Measurements from ENCODE around the gene PDE4D.
"Not testable (repeated sequence)": the region's sequence is repeated elsewhere in the genome, so short reads cannot be mapped to it uniquely, and the experiment has no call there.

PDE4D gene

DNA sequence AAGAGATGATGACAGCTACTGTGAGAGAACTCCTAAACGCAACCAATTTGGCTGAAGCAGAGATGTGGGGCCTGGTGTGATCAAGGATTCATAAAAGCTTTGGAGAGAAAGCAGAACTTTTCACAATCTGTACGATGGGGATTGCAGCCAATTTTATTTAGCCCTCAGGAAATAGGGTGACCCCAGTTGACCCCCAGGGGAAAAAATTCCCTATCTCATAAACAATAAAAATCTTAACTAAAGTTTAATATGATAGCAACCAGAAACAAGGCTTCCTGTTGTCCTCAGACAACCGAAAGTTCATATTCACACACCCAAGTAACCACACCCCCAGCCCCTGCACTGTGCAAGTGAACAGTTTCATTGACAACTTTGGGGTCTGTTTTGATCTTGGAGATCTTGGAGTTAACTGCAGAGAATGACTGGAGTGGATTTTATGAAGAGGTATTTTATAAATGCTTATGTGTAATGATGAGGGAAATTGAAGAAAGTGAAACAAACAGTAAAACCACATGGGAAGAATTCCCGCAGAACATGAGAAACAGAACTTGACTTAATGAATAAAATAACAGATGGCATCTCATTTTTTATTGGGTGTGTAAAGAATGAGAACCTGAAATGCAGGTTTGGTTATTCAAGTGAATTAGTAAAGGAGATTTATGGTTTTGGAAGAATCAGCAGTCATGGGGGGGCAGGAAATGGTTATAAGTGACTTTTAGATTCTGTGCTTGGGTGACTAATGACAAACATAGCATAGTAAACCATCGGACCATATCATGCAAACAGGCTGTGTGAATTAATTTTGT, 94.5 kb downstream of the PDE4D start:
- peak; percentile 46 for DNase-seq

- DNase-seq, result no peak
Observed at GRCh38 chr5:59795141-59795540, 98.4 kb downstream of the PDE4D start.

- DNase-seq, result peak; percentile 91
Observed at GRCh38 chr5:59792983-59793585, 100.4 kb downstream of the PDE4D start.

DNA sequence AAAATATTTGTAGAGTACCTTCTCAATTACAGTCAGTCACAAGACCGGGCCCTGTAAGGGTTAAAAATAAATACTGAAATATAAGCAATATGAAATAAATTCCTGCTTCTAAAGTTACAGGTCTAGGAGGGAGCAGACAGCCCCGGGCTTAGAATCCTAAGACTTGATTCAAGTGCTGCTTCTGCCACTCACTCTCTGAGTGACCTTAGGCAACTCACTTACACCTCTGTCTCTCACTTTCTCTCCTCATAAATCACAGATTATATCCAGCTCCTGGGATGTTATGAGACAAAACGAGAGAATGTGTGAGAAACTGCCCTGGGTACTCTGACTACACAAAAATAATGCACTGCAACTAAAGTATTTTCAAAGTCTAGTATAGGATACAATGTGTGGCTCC, 101.9 kb downstream of the PDE4D start:
- DNase-seq, result no peak

- no peak for DNase-seq
Observed at GRCh38 chr5:59790776-59791475, 102.6 kb downstream of the PDE4D start.

DNA sequence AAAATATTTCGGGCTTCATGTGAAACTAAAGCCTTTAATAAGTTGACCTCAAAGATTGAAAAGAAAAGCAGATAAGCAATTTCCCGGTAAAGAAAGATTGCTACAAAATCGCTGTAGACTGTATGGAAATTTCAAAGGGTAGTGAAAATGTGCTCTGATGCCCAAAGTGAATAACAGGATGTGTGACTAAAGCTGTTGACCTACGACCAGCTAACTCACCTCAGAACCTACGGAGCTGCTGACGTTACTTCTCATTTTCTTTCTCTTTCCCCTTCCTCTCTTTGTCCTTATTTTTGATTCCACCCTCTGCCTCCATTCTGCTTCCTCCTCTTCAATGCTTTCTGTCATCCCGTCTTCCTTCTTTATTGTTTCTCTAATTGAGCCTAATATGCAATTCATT, 103.2 kb downstream of the PDE4D start:
- DNase-seq, result no peak

DNA sequence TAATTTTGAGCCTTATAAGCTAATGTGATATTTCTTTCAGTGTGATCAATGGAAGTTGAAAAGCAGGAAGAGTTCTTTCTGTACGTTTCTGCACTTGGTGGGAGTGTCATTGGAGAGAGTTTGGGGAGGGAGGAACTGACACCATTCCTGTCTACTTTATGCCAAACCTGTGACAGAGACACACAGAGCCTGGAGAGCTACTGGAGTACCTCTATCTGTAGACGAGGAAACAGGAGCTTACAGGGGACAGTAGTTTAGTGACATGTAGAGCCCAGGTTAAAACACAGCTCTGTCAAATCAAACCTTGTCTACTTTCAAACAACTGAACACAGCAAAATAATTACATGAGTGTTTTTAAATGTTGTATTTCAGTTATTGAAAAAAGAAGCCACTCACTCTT, 103.6 kb downstream of the PDE4D start:
- no peak for DNase-seq

GRCh38 chr5:59789197-59789596, 104.3 kb downstream of the PDE4D start:
- peak; percentile 63 for DNase-seq

DNA sequence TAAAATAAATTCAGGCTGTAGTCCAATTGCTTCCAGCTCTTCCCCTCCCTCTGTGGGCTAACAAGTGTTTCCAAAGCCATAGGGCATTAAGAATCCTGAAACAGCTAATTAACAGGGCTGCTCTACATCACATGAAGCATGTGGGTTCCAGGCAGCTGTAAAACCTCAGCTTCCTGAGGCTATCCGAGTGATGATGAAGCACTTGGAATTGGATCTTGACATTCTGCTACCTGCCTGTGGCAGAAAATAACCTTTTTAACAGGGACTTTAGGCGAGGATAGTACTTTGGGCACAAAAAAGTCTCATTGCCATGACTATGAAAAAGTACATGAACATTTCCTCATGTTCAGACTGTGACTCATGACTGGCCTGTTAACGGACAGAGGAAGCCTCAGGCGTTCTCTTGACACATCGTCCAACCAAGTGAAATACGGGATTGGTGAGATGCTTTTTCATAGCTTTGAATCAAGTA, 107.2 kb downstream of the PDE4D start:
- peak; percentile 81 for DNase-seq

DNA sequence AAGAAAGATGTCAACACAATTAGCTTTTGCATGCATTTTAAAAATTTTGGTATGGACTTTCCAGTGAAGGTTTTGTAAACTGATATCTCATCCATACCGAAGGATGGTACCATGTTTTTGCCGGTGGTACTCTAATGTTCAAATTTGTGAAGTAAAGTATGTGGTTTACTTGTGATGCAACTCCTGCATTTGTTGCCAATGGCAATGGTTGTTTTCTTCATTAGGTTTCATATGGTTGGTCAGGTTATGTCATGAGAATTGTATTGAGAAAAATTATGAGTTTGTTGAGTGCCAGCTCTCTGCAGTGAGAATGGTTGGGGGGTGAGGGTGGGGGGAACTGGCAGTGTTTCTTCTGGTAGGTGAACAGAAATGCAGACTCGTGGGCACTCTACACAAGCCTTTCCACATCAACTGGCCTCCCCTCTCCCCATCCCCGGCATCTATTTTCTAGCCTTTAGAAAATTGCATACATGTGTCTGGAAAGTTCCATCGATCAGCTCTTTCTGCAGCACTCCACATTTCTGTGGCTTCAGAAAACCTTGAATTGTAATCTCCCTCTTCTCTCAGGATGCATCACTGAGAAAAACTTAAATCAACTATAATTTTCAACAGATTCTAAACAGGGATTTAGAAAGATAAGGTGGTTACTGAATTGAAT, 107.7 kb downstream of the PDE4D start:
- peak; percentile 17 for DNase-seq

GRCh38 chr5:59784708-59785107, 108.8 kb downstream of the PDE4D start:
- DNase-seq, result not testable (repeated sequence)

GRCh38 chr5:59783264-59783663, 110.3 kb downstream of the PDE4D start:
- no peak for DNase-seq

DNA sequence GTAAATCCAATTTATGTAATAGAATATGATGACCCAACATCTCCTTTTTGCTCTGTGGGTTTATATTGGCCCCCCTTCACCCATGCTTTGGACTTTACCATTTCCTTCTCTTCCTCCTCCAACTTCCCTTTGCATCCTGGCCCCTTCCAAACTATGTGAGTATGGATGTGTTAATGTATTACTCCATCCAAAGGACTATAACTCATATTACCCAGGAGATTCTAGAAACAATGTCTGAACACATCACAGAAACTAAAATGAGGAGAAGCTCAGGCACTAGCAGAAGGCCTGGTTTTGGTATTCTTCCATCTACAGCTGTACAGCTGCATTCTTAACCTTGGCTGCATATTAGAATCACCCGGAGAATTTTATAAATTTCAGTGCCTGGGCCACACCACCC, 110.7 kb downstream of the PDE4D start:
- no peak for DNase-seq

- no peak for DNase-seq
Observed at GRCh38 chr5:59779453-59779852, 114.1 kb downstream of the PDE4D start.

DNA sequence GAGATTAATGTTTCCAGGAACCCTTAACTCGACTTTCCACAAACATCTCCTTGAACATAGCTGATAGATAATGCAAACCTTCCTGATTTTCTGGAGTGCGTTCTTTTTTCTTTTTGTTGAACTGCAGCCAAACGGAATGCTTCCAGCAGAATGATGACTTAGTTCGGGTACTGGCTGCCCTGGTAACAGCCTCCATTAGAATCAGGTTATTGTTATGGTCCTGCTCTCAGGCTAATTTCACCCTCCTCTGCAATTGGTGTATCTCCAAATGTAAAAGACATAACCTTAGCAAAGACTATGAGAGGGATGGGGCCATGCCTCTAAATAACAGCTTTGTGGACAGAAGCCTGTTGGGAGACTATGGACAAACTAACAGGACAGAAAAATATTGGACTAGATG, 116.5 kb downstream of the PDE4D start:
- DNase-seq, result no peak

DNA sequence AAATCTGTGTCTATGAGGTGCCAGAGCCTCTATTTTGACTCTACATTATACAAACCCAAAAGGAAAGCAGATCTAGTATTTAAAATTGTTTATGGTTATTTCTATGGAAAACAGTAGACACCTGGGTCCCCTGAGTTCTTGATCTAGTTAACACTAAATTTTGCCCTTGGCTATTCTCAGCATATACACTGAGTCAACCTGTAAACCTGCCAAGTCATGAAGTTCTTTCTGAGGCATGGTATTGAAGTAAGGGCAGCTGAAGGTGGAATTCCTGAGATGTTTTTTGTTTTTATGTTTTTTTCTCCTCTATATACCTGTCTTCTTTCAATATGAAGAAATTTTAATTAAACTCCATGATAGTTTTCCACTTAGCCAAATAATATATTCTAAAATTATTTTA, 120.2 kb downstream of the PDE4D start:
- DNase-seq, result no peak

GRCh38 chr5:59772757-59773156, 120.8 kb downstream of the PDE4D start:
- DNase-seq, result no peak

DNA sequence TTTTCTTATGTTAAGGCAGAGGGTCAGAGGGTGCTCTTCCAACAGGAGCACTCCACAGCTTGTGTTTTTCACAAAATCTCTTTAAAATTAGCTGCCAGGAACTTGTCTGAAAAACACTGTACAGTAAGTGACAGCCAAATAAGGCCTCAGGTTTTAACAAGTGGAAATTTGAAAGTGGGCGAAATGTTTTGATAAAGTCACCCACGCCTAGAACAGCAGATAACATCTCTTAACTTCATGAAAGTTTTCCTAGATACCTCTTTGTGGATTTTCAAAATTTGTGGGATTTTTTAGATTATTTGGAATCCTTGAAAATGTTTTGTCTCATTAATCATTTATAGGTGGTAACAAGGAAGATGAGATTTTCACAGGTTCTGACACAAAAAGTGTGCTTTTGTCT, 121.3 kb downstream of the PDE4D start:
- no peak for DNase-seq

- no peak for DNase-seq
Observed at GRCh38 chr5:59770953-59771352, 122.6 kb downstream of the PDE4D start.

GRCh38 chr5:59769832-59770231, 123.7 kb downstream of the PDE4D start:
- DNase-seq, result peak; percentile 17

DNA sequence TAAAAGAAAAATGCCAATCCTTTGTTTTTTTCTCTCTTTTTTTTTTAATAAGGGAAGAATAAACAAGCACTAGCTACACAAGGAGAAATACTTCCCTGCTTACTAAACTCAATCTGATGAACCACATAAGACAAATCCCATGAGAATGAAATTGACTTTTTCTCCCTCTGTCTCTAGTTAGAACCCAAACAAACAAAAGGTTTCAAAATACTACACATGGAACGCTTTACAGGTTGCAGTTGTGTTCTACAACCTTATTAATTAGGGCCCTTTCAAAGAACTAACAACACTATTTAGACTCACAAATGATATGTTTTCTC, 124.5 kb downstream of the PDE4D start:
- DNase-seq, result peak; percentile 10

- peak; percentile 63 for DNase-seq
Observed at GRCh38 chr5:59768152-59769040, 125.1 kb downstream of the PDE4D start.
